ENCODE measurements around the gene WSB1.

DNA sequence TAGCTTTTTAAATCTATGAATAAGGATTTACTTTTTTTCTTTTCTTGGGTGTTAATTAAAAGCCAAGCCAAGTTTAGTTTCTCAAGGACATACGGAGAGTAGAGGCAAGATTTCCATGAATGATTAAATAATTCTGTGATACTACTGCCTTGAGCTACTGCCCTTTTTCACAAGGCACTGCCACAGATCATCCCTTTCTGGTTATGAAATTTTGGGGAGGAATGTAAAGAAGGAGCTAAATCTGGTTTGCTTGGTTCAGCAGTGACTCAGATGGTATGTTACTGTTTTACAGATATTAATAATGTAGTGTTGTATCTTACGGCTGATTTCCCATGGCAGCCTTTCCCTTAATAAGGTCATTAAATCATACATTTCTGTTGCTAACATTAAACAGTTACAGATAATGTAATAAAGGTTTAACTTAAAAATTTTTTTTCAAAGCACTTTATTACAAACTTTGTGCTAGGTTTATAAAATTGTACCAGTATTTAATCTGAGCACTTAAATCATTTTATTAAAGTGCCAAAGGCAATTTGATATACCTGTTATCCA is 2.6 kb downstream of the WSB1 start:
- TF ChIP-seq POLR2AphosphoS5 (IDR thresholded peaks at IDR 0.05; ENCODE audit: low read depth, low read length) (no peak), POLR2A (IDR thresholded peaks at IDR 0.05; ENCODE audit: low read depth, low read length) (no peak), TAF1 (IDR thresholded peaks at IDR 0.05; ENCODE audit: borderline replicate concordance, low read depth, low read length) (no peak)

Measured in GM12892 (cell line).